Thoracic aorta (tissue), 2 donors: ENCODE results near the gene SENP1. TPM values are rescaled to one million over a fixed set of nuclear protein-coding genes. Genes with fewer than 3 reads are reported as not detected.

Experiments
- ATAC-seq: fragments of 150-250 bp; one replicate; pipeline ENCODE4 v1.8.0; 2017; ENCODE audit warnings: low read depth; ENCODE audit not compliant: insufficient number of reproducible peaks, low FRiP score
- DNase-seq: peaks from one replicate; pipeline ENCODE4 v3.0.0-alpha.2; 2020; ENCODE audit warnings: low spot score
- H3K27ac ChIP-seq, 2 donors: fragments of 200-600 bp; sonication (generic); 1 replicate in 1 of 2; 2 replicates in 1 of 2; pipeline ENCODE4 v1.5.1; 2016; ENCODE audit warnings: mild to moderate bottlenecking in 2 of 2, moderate library complexity in 2 of 2
- H3K27me3 ChIP-seq: fragments of 200-600 bp; sonication (generic); replicated peaks from 2 replicates; pipeline ENCODE4 v1.6.0; 2016; ENCODE audit warnings: mild to moderate bottlenecking; ENCODE audit not compliant: insufficient read depth
- H3K36me3 ChIP-seq: fragments of 200-600 bp; sonication (generic); one replicate; pipeline ENCODE4 v1.5.1; 2016
- H3K4me1 ChIP-seq, 2 donors: fragments of 200-600 bp; sonication (generic); 1 replicate in 1 of 2; 2 replicates in 1 of 2; pipeline versions ENCODE4 v1.5.1 to v1.6.0; 2016; ENCODE audit warnings: low read depth in 2 of 2, mild to moderate bottlenecking in 1 of 2; ENCODE audit not compliant: control insufficient read depth in 1 of 2
- H3K4me3 ChIP-seq: fragments of 200-600 bp; sonication (generic); 2 replicates; pipeline ENCODE4 v1.5.1; 2016; ENCODE audit warnings: mild to moderate bottlenecking
- H3K9me3 ChIP-seq: fragments of 200-600 bp; sonication (generic); 2 replicates; pipeline ENCODE4 v1.5.1; 2016
- CTCF ChIP-seq: fragments of 200-600 bp; sonication (generic); IDR thresholded peaks from one replicate; pipeline ENCODE4 v1.5.1; 2019; ENCODE audit warnings: antibody characterized with exemption
- total RNA-seq, 2 donors: library from RNA; depleted of rRNA; stranded (reverse); fragments of >200 nt; gene quantifications; one replicate each; pipeline versions ENCODE4 v1.1.0 to v1.2.3, GENCODE V29; 2016

Gene SENP1
- 10 to 100 TPM; 23.2 to 24.6 TPM for total RNA-seq

- DNase-seq (peak; percentile 53), ATAC-seq (peak; percentile 80)
- H3K27ac ChIP-seq, result peak within 1 kb of the TSS; percentile 84 to 86
- H3K9me3 ChIP-seq, result no peaks in the 10 kb centered on the region
- no peak for TF ChIP-seq CTCF
- H3K27me3 ChIP-seq, result no peaks in the 10 kb centered on the region
- peak within 1 kb of the TSS; percentile 80 for H3K4me3 ChIP-seq
- H3K4me1 ChIP-seq, result peaks cover 18 to 20% of the 10 kb centered on the region in 2 donors
- H3K36me3 ChIP-seq, result no peaks in the 10 kb centered on the region
Observed at GRCh38 chr12:48105867-48106680, at the start of gene SENP1. Gene SENP1, minus strand, starts transcription at chr12:48106079. Its CDS starts 4,607 bp downstream, at chr12:48101472.

GRCh38 chr12:48151103-48151771 is 45.4 kb upstream of the SENP1 start:
- H3K36me3 ChIP-seq, result peaks cover 45% of the 10 kb centered on the region
- H3K4me3 ChIP-seq, result no peak overlapping the region
- TF ChIP-seq CTCF, result no peak
- no peak overlapping the region for H3K27ac ChIP-seq
- no peaks in the 10 kb centered on the region for H3K9me3 ChIP-seq
- peaks cover 1 to 2% of the 10 kb centered on the region in 2 donors for H3K4me1 ChIP-seq
- no peaks in the 10 kb centered on the region for H3K27me3 ChIP-seq
- DNase-seq, result no peak
- ATAC-seq, result no peak

GRCh38 chr12:48145981-48146380 is 40.1 kb upstream of the SENP1 start:
- peaks cover 77% of the 10 kb centered on the region for H3K36me3 ChIP-seq
- no peak for TF ChIP-seq CTCF

GRCh38 chr12:48143898-48144297 is 38.0 kb upstream of the SENP1 start:
- no peak overlapping the region for H3K27ac ChIP-seq
- TF ChIP-seq CTCF, result no peak
- H3K27me3 ChIP-seq, result no peaks in the 10 kb centered on the region
- no peaks in the 10 kb centered on the region for H3K9me3 ChIP-seq
- no peaks in the 10 kb centered on the region for H3K4me1 ChIP-seq
- no peak overlapping the region for H3K4me3 ChIP-seq
- DNase-seq (no peak), ATAC-seq (no peak)
- peaks cover 74% of the 10 kb centered on the region for H3K36me3 ChIP-seq

More at GRCh38 chr12:48145981-48146380, 40.1 kb upstream of the SENP1 start:
- H3K4me1 ChIP-seq, result no peaks in the 10 kb centered on the region
- ATAC-seq, result no peak
- no peak for DNase-seq
- no peaks in the 10 kb centered on the region for H3K27me3 ChIP-seq
- no peak overlapping the region for H3K4me3 ChIP-seq
- no peaks in the 10 kb centered on the region for H3K9me3 ChIP-seq
- no peak overlapping the region for H3K27ac ChIP-seq
